PFSK-1 (cell line): ENCODE measurements around the gene MCM3AP.

Experiments
- FOXP2 ChIP-seq: optimal IDR thresholded peaks from 2 replicates; pipeline ENCODE3; 2011; ENCODE audit warnings: borderline replicate concordance, control low read depth, inconsistent platforms; ENCODE audit not compliant: insufficient read depth; ENCODE audit errors: extremely low read length, extremely low read depth
- POLR2AphosphoS5 ChIP-seq: IDR thresholded peaks from 2 replicates; pipeline ENCODE4 v1.6.1; 2012; ENCODE audit warnings: low read depth, mild to moderate bottlenecking, control low read depth, low read length, moderate library complexity
- REST ChIP-seq, 2 experiments: IDR thresholded peaks; 2 replicates each; pipeline versions ENCODE4 v1.6.1 to v1.8.0; 2011 to 2012; ENCODE audit warnings: low read depth in 2 of 2, low read length in 2 of 2, control low read depth in 1 of 2, inconsistent platforms in 1 of 2, mild to moderate bottlenecking in 1 of 2, moderate library complexity in 1 of 2; ENCODE audit not compliant: insufficient read depth in 1 of 2
- SIN3A ChIP-seq: IDR thresholded peaks from 2 replicates; pipeline ENCODE4 v1.6.1; 2012; ENCODE audit warnings: mild to moderate bottlenecking, low read length, moderate library complexity, borderline replicate concordance; ENCODE audit not compliant: insufficient read depth
- TAF1 ChIP-seq: IDR thresholded peaks from 2 replicates; pipeline ENCODE4 v1.6.1; 2012; ENCODE audit warnings: low read length, control low read depth, borderline replicate concordance; ENCODE audit not compliant: insufficient read depth

The MCM3AP gene

DNA sequence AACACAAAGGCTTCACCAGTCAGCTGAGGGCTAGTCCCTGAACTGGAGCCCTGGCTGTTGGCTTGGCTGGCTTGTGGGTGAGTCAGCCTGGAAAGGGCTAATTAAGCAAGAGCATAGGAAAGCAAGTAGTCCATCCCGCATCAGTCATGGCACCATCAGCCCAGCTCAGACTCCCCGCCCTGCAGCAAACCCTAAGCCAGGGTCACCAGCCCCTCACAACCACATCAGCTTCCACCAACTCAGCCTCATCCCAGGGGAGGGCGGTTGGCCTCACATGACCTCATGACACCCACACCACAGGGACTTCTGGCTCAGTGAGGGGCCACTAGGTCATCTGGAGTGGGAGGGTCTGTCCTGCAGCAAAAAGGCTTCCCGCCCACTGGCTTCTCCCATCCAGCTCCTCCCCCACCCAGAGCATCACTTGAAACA lies 94.1 kb downstream of the MCM3AP start:
- TF ChIP-seq FOXP2, result peak; percentile 83
- peak; percentile 76; the same call in 1 of the 2 replicates for TF ChIP-seq SIN3A
- no peak for TF ChIP-seq POLR2AphosphoS5
- TF ChIP-seq REST (IDR thresholded peaks at IDR 0.05; ENCODE audit: insufficient read depth in 1 of 2, low read depth in 2 of 2, low read length in 2 of 2), result no peak
- 0 out of 2 replicates have a peak, but pooled peaks have one; percentile 37 for TF ChIP-seq TAF1

GRCh38 chr21:46190491-46191131 lies 94.8 kb downstream of the MCM3AP start:
- TF ChIP-seq SIN3A (no peak), FOXP2 (no peak), TAF1 (no peak), REST (IDR thresholded peaks at IDR 0.05; ENCODE audit: insufficient read depth in 1 of 2, low read depth in 2 of 2, low read length in 2 of 2) (no peak), POLR2AphosphoS5 (no peak)

- TF ChIP-seq POLR2AphosphoS5 (no peak), FOXP2 (peak; percentile 1), TAF1 (no peak)
Observed at GRCh38 chr21:46189959-46190490, 95.4 kb downstream of the MCM3AP start.

DNA sequence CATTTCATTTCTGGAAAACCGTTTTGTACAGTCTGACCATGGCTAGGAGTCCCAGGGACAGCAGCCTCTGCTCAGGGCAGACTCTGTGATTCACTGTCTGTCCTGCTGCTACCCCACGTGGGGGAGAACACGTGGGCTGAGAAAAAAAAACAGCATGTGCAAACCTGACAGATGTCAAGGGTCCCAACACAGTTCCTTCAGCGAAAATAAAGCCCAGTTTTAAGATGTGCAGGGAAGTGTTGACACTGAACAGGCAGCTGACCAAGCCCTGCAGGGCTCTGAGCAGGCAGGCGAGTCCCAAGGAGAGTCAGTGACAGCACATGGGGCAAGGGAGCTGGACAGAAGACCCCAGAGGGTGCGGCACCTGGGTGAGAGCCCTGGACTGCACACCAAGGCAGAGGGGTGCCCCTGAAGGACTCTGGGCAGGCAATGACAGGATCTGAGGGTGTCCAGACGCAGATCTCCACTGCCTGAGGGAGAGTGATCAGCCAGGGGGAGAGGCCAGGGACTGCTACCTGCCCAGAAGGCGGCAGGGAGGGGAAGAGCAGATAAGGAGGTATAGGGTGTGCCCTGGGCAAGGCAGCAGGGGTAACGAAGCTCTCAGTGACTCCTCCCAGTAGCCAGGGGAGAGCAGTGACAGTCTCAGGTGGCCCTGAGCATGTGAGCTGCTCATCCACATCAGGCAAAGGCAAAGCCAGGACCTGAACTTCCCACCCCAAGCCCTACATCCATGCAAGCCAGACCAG lies 96.0 kb downstream of the MCM3AP start:
- no peak for TF ChIP-seq POLR2AphosphoS5
- peak; percentile 5 for TF ChIP-seq FOXP2
- TF ChIP-seq TAF1, result no peak
- no peak for TF ChIP-seq REST (IDR thresholded peaks at IDR 0.05; ENCODE audit: insufficient read depth in 1 of 2, low read depth in 2 of 2, low read length in 2 of 2)
- TF ChIP-seq SIN3A, result peak; percentile 91; the same call in 1 of the 2 replicates
